ENCODE results near the gene RPGR. TPM values are rescaled to one million over a fixed set of nuclear protein-coding genes. Genes with fewer than 3 reads are reported as not detected.

RPGR gene, protein sequence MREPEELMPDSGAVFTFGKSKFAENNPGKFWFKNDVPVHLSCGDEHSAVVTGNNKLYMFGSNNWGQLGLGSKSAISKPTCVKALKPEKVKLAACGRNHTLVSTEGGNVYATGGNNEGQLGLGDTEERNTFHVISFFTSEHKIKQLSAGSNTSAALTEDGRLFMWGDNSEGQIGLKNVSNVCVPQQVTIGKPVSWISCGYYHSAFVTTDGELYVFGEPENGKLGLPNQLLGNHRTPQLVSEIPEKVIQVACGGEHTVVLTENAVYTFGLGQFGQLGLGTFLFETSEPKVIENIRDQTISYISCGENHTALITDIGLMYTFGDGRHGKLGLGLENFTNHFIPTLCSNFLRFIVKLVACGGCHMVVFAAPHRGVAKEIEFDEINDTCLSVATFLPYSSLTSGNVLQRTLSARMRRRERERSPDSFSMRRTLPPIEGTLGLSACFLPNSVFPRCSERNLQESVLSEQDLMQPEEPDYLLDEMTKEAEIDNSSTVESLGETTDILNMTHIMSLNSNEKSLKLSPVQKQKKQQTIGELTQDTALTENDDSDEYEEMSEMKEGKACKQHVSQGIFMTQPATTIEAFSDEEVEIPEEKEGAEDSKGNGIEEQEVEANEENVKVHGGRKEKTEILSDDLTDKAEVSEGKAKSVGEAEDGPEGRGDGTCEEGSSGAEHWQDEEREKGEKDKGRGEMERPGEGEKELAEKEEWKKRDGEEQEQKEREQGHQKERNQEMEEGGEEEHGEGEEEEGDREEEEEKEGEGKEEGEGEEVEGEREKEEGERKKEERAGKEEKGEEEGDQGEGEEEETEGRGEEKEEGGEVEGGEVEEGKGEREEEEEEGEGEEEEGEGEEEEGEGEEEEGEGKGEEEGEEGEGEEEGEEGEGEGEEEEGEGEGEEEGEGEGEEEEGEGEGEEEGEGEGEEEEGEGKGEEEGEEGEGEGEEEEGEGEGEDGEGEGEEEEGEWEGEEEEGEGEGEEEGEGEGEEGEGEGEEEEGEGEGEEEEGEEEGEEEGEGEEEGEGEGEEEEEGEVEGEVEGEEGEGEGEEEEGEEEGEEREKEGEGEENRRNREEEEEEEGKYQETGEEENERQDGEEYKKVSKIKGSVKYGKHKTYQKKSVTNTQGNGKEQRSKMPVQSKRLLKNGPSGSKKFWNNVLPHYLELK
- total RNA-seq (2022; extraction: Qiagen RNA extraction) = 10.9 to 15.0 TPM (median 14.4 TPM) in 5 replicates

DNA sequence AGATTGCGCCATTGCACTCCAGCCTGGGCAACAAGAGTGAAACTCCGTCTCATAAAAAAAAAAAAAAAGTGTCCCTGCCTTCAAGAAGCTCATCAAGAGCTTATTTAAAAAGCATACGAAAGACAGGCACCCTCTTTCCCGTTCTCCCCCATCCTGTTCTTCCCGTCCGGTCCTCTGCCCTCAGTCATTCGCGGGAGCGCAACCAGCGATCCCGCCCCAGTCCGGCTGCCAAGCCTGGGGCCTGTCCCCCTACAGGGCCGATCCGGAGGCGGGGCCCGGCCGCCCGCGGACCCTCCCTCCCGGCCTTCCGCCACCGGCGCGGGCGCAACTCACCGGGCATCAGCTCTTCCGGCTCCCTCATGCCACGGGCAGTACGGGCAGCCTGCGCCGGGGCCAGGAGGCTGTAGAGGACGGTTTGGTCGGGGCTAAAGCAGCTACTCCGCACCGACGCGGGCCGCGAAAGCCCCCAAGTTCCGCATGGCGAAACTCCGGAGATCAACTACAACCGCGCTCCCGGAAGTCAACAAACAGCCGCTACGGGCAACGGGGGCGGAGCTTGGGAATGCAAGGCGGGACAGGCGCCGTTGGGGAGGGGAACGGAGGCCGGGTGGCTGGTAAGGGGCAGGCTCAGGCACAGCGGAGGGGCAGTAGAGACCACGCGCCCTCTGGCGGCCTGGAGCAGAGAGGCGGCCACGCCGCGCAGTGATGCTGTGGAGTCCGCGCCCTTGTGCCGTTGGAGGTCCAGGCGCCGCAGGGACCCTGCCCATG is at the start of gene RPGR:
RPGR (minus strand) TSS at position 503 of the 768 bp plus-strand sequence; CDS start at position 361, 142 bp downstream.

DNA sequence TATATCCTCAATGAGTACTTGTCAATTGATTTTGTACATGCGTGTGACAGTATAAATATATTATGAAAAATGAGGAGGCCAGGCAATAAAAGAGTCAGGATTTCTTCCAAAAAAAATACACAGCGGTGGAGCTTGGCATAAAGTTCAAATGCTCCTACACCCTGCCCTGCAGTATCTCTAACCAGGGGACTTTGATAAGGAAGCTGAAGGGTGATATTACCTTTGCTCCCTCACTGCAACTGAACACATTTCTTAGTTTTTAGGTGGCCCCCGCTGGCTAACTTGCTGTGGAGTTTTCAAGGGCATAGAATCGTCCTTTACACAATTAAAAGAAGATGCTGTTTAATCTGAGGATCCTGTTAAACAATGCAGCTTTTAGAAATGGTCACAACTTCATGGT is 25.1 kb upstream of the RPGR start, which contains the start of gene OTC:
OTC (plus strand) TSS at position 243 of the 400 bp plus-strand sequence; CDS start at position 336, 93 bp downstream.

DNA sequence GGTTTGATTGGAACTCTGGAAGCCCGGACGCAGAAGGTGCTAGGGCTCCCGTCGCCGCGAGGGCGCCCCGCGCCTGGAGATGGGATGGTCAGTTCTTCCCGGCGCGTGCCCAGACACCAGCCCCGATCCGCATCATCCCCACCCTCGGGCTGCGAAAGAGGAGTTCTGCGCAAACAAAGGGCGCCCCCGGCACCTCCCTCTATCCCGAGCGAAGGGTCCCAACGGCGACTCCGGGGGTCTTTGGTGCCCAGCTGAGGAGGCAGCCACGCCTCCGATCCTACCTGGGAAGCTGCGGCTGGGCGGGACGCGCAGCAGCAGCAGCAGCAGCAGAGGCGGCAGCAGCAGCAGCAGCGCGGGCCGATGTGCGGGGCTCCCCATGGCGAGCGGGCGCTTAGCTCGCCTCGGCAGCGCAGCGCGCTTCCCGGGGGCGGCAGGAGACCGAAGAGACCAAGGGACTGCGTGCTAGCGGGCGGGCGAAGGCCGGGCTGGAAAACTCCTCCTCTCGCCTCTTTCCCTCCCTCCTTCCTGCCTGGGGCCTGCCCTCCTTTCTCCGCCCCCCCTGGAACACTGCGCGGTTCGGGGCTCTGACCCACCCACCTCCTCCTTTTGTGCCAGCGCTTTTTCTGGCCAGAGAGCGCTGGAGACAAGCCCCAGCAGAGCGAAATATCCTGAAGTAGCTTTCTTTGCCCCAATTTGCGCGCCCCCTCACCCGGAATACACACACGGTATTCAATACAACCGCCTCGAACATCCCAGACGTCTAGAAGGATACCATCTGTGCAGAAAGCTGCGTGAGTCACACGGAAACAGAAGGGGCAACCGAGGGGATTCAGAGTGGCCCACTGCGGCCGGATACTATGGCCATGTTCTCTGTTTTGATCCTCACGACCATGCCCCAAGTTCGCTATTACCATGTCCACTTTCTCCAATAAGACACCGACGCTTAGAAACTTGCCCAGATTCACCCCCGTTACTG is 106.6 kb downstream of the RPGR start, which contains the start of gene SRPX:
SRPX (minus strand) TSS at position 457 of the 976 bp plus-strand sequence; CDS start at position 378, 79 bp downstream.

Other genes starting within 250 kb of the RPGR start
- 7.3 to 10.5 TPM (median 8.7 TPM) in 5 replicates for gene SRPX, start 106.6 kb downstream of the RPGR start, total RNA-seq (2022; extraction: Qiagen RNA extraction)
- not detected in 5 replicates for gene OTC, start 25.1 kb upstream of the RPGR start, total RNA-seq (2022; extraction: Qiagen RNA extraction)
- 1.8 to 2.9 TPM (median 2.5 TPM) in 5 replicates for gene TSPAN7, start 234.0 kb upstream of the RPGR start, total RNA-seq (2022; extraction: Qiagen RNA extraction)